ENCODE measurements around the gene FOXJ3. TPM values are rescaled to one million over a fixed set of nuclear protein-coding genes. Genes with fewer than 3 reads are reported as not detected.
A peak's percentile ranks its signal among the peaks of the same experiment; 100 is the strongest.

Gene FOXJ3
- total RNA-seq, 1 donor from 2014 or later, result 17.2 TPM

- no peak for TF ChIP-seq CTCF (conservative IDR thresholded peaks at IDR 0.05; ENCODE audit: low read depth, low read length)
- no peak for DNase-seq (ENCODE audit: low read depth)
- H3K4me3 ChIP-seq (ENCODE audit: low read depth, low read length), result no peak within 1 kb of the TSS
These were observed 170.2 kb downstream of the FOXJ3 start, which contains the start of gene GUCA2A for GRCh38 chr1:42164551-42165420. GUCA2A (minus strand) TSS chr1:42164745; CDS start chr1:42164712, 33 bp downstream.

GRCh38 chr1:42163536-42164503 lies 171.2 kb downstream of the FOXJ3 start:
- TF ChIP-seq CTCF (conservative IDR thresholded peaks at IDR 0.05; ENCODE audit: low read depth, low read length), result no peak
- no peak overlapping the region for H3K4me3 ChIP-seq (ENCODE audit: low read depth, low read length)

GRCh38 chr1:42163114-42163513 lies 171.9 kb downstream of the FOXJ3 start:
- no peak for TF ChIP-seq CTCF (conservative IDR thresholded peaks at IDR 0.05; ENCODE audit: low read depth, low read length)
- DNase-seq (ENCODE audit: low read depth), result no peak
- H3K4me3 ChIP-seq (ENCODE audit: low read depth, low read length), result no peak overlapping the region

More at GRCh38 chr1:42163536-42164503, 171.2 kb downstream of the FOXJ3 start:
- no peak for DNase-seq (ENCODE audit: low read depth)

- no peak for DNase-seq (ENCODE audit: low read depth)
- no peak for TF ChIP-seq CTCF (conservative IDR thresholded peaks at IDR 0.05; ENCODE audit: low read depth, low read length)
- no peak overlapping the region for H3K4me3 ChIP-seq (ENCODE audit: low read depth, low read length)
These were observed 172.9 kb downstream of the FOXJ3 start for GRCh38 chr1:42162181-42162580.

GRCh38 chr1:42158189-42158588 lies 176.8 kb downstream of the FOXJ3 start:
- no peak for TF ChIP-seq CTCF (conservative IDR thresholded peaks at IDR 0.05; ENCODE audit: low read depth, low read length)
- no peak overlapping the region for H3K4me3 ChIP-seq (ENCODE audit: low read depth, low read length)
- no peak for DNase-seq (ENCODE audit: low read depth)

GRCh38 chr1:42157667-42158066 lies 177.4 kb downstream of the FOXJ3 start:
- H3K4me3 ChIP-seq (ENCODE audit: low read depth, low read length), result no peak overlapping the region
- DNase-seq (ENCODE audit: low read depth), result no peak
- peak; percentile 18 for TF ChIP-seq CTCF (conservative IDR thresholded peaks at IDR 0.05; ENCODE audit: low read depth, low read length)
